HEK293T (cell line): Measurements from ENCODE around the gene FZD4.
"Not testable (repeated sequence)": the region's sequence is repeated elsewhere in the genome, so short reads cannot be mapped to it uniquely, and the experiment has no call there.

Experiments
- ARNT ChIP-seq: fragments of 450-650 bp; IDR thresholded peaks from 2 replicates; pipeline ENCODE4 v1.6.1; 2017; ENCODE audit warnings: mild to moderate bottlenecking
- ELF4 ChIP-seq: fragments of 450-650 bp; IDR thresholded peaks from 2 replicates; pipeline ENCODE4 v1.6.1; 2017; ENCODE audit warnings: antibody characterized with exemption
- FOXA1 ChIP-seq: fragments of 450-650 bp; IDR thresholded peaks from 2 replicates; pipeline ENCODE4 v1.6.1; 2016; ENCODE audit warnings: mild to moderate bottlenecking
- FOXK2 ChIP-seq: fragments of 450-650 bp; IDR thresholded peaks from 2 replicates; pipeline ENCODE4 v1.6.1; 2016; ENCODE audit warnings: mild to moderate bottlenecking
- FOXM1 ChIP-seq: fragments of 450-650 bp; IDR thresholded peaks from 2 replicates; pipeline ENCODE4 v1.6.1; 2017; ENCODE audit warnings: mild to moderate bottlenecking, borderline replicate concordance
- SP1 ChIP-seq: fragments of 450-650 bp; IDR thresholded peaks from 2 replicates; pipeline ENCODE4 v1.6.1; 2017
- TARDBP ChIP-seq: fragments of 450-650 bp; IDR thresholded peaks from 2 replicates; pipeline ENCODE4 v1.6.1; 2016

DNA sequence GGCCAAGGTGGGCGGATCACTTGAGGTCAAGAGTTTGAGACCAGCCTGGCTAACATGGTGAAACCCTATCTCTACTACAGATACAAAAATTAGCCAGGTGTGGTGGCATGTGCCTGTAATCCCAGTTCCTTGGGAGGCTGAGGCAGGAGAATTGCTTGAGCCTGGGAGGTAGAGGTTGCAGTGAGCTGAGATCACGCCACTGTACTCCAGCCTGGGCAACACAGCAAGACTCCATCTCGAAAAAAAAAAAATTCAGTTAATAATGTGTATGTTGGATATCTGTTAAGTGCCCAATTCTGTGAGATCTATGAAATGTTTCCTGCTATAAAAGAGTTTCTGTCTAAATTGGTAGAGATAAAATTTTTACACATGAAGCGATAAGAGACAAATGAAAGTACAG lies 37.1 kb upstream of the FZD4 start:
- not testable (repeated sequence) for TF ChIP-seq FOXA1, TARDBP, FOXK2, SP1, FOXM1, ARNT, ELF4
